IMR-90 (cell line): ENCODE measurements around the gene PPEF2. TPM values are rescaled to one million over a fixed set of nuclear protein-coding genes. Genes with fewer than 3 reads are reported as not detected.
A peak's percentile ranks its signal among the peaks of the same experiment; 100 is the strongest.

ENCODE experiments used
- ATAC-seq: fragments of 200-7000 bp; cut with Tn5 transposase; 2 replicates; pipeline ENCODE4 v1.9.1; 2020; ENCODE audit warnings: low read depth, mild to moderate bottlenecking, moderate library complexity
- BruUV-seq: library from RNA; stranded (reverse); fragments of 400-500 nt; replicated peaks from 2 replicates; lab custom pipeline; 2021; lab: Mats Ljungman, UMichigan
- CTCF ChIA-PET: fragments of 300-600 bp; formaldehyde crosslinking; extraction: SDS; loops from one replicate; lab custom pipeline; 2021; ENCODE audit warnings: antibody characterized with exemption; lab: Yijun Ruan, JAX
- POLR2A ChIA-PET: fragments of 300-600 bp; sonication (Branson Sonifier 250); formaldehyde crosslinking; loops from one replicate; lab custom pipeline; 2022; ENCODE audit warnings: antibody characterized with exemption; ENCODE audit not compliant: unreplicated experiment; lab: Charles Lee
- DNase-seq: peaks from one replicate; pipeline ENCODE4 v3.0.0; 2013
- H2AFZ ChIP-seq: replicated peaks from 2 replicates; pipeline ENCODE3; 2013; ENCODE audit warnings: low read length, mild to moderate bottlenecking; ENCODE audit not compliant: poor library complexity
- H2AK5ac ChIP-seq: 2 replicates; pipeline ENCODE4 v1.6.1; 2013; ENCODE audit warnings: low read depth, low read length, inconsistent platforms
- H2AK9ac ChIP-seq: replicated peaks from 2 replicates; pipeline ENCODE3; 2013; ENCODE audit warnings: mild to moderate bottlenecking, low read depth, low read length, moderate library complexity; ENCODE audit not compliant: poor library complexity
- H2BK120ac ChIP-seq: 2 replicates; pipeline ENCODE4 v1.6.1; 2013; ENCODE audit warnings: low read depth, low read length, inconsistent platforms
- H2BK15ac ChIP-seq: 3 replicates; pipeline ENCODE4 v1.6.1; 2013; ENCODE audit warnings: low read depth, low read length, inconsistent platforms
- H2BK20ac ChIP-seq: 2 replicates; pipeline ENCODE4 v1.6.1; 2013; ENCODE audit warnings: low read depth, mild to moderate bottlenecking, inconsistent platforms, low read length, moderate library complexity
- H2BK5ac ChIP-seq: 2 replicates; pipeline ENCODE4 v1.6.1; 2013; ENCODE audit warnings: mild to moderate bottlenecking, low read depth, low read length, inconsistent platforms; ENCODE audit not compliant: poor library complexity, severe bottlenecking
- H3K14ac ChIP-seq: replicated peaks from 2 replicates; pipeline ENCODE4 v1.6.1; 2013; ENCODE audit warnings: low read depth, low read length, inconsistent platforms
- H3K18ac ChIP-seq: 2 replicates; pipeline ENCODE4 v1.6.1; 2013; ENCODE audit warnings: low read depth, low read length, control low read depth
- H3K23ac ChIP-seq: 2 replicates; pipeline ENCODE4 v1.6.1; 2013; ENCODE audit warnings: low read depth, low read length, inconsistent platforms
- H3K27ac ChIP-seq: 2 replicates; pipeline ENCODE4 v1.5.1; 2013; ENCODE audit warnings: mild to moderate bottlenecking, control low read depth, low read length; ENCODE audit not compliant: insufficient read depth
- H3K27me3 ChIP-seq: 2 replicates; pipeline ENCODE4 v1.6.1; 2013; ENCODE audit warnings: low read length; ENCODE audit not compliant: control insufficient read depth, insufficient read depth
- H3K36me3 ChIP-seq: 2 replicates; pipeline ENCODE4 v1.6.1; 2013; ENCODE audit warnings: low read length, mixed read lengths; ENCODE audit not compliant: control insufficient read depth, insufficient read depth
- H3K4ac ChIP-seq: 2 replicates; pipeline ENCODE4 v1.6.1; 2013; ENCODE audit warnings: low read depth, low read length, inconsistent platforms
- H3K4me1 ChIP-seq: 2 replicates; pipeline ENCODE4 v1.6.1; 2013; ENCODE audit warnings: low read length, mixed read lengths; ENCODE audit not compliant: control insufficient read depth, insufficient read depth
- H3K4me2 ChIP-seq: 2 replicates; pipeline ENCODE4 v1.6.1; 2013; ENCODE audit warnings: low read depth, mild to moderate bottlenecking, control low read depth, low read length, moderate library complexity
- H3K4me3 ChIP-seq: 2 replicates; pipeline ENCODE4 v1.5.1; 2013; ENCODE audit warnings: low read depth, mild to moderate bottlenecking, control low read depth, low read length, moderate library complexity; ENCODE audit not compliant: insufficient read depth
- H3K56ac ChIP-seq: 2 replicates; pipeline ENCODE4 v1.6.1; 2013; ENCODE audit warnings: low read length, inconsistent platforms; ENCODE audit not compliant: insufficient read depth; ENCODE audit errors: extremely low read depth
- H3K79me1 ChIP-seq, 2 experiments: 2 replicates each; pipeline ENCODE4 v1.6.1; 2013; ENCODE audit warnings: low read length in 2 of 2, inconsistent platforms in 1 of 2, low read depth in 1 of 2
- H3K9ac ChIP-seq: 2 replicates; pipeline ENCODE4 v1.6.1; 2013; ENCODE audit warnings: low read depth, low read length, control low read depth
- H3K9me1 ChIP-seq: 2 replicates; pipeline ENCODE4 v1.6.1; 2013; ENCODE audit warnings: low read length, inconsistent platforms; ENCODE audit not compliant: insufficient read depth
- H3K9me3 ChIP-seq: 2 replicates; pipeline ENCODE4 v1.6.1; 2013; ENCODE audit warnings: low read length; ENCODE audit not compliant: control insufficient read depth, insufficient read depth
- H4K20me1 ChIP-seq: 2 replicates; pipeline ENCODE4 v1.6.1; 2013; ENCODE audit warnings: low read length, inconsistent platforms; ENCODE audit not compliant: insufficient read depth
- H4K5ac ChIP-seq: 2 replicates; pipeline ENCODE4 v1.6.1; 2013; ENCODE audit warnings: mild to moderate bottlenecking, low read depth, low read length, control low read depth
- H4K8ac ChIP-seq, 2 experiments: 2 replicates each; pipeline ENCODE4 v1.6.1; 2013; ENCODE audit warnings: low read depth in 2 of 2, low read length in 2 of 2, control low read depth in 1 of 2, inconsistent platforms in 1 of 2
- H4K91ac ChIP-seq: 2 replicates; pipeline ENCODE4 v1.6.1; 2013; ENCODE audit warnings: low read depth, low read length, inconsistent platforms; ENCODE audit not compliant: insufficient read depth
- CEBPB ChIP-seq: IDR thresholded peaks from 2 replicates; pipeline ENCODE4 v1.6.1; 2012; ENCODE audit warnings: low read depth, low read length, improper control_type of control experiment
- CHD1 ChIP-seq: IDR thresholded peaks from 2 replicates; pipeline ENCODE4 v1.6.1; 2012; ENCODE audit warnings: low read depth, low read length, improper control_type of control experiment
- RCOR1 ChIP-seq: IDR thresholded peaks from 2 replicates; pipeline ENCODE4 v1.6.1; 2012; ENCODE audit warnings: mild to moderate bottlenecking, low read length, improper control_type of control experiment; ENCODE audit not compliant: insufficient replicate concordance
- SMC3 ChIP-seq: fragments of 150-350 bp; IDR thresholded peaks from 2 replicates; pipeline ENCODE4 v1.6.1; 2016; ENCODE audit warnings: low read depth, mild to moderate bottlenecking, antibody characterized with exemption, low read length, moderate library complexity
- WGBS, 2 experiments: methylation state at CpG; one replicate each; pipeline versions ENCODE4 v1.1.5 to v1.1.7; 2013; ENCODE audit warnings: missing lambda C conversion rate in 2 of 2; ENCODE audit not compliant: insufficient read length in 1 of 2; ENCODE audit errors: extremely low coverage in 2 of 2; 5-methylcytosine and 5-hydroxymethylcytosine counted together
- dilution Hi-C: fragments of 300-500 bp; cut with HindIII; formaldehyde crosslinking; loops from one replicate; pipeline ENCODE4 v1.14.3; 2018; ENCODE audit warnings: low sequenced_read_pairs; ENCODE audit not compliant: unreplicated experiment
- in situ Hi-C: fragments of 300-500 bp; cut with MboI; formaldehyde crosslinking; loops from 3 replicates; pipeline ENCODE4 v1.14.3; 2019; ENCODE audit warnings: low sequenced_read_pairs, inconsistent platforms, mixed read lengths
- intact Hi-C: fragments of 100-400 bp; cut with micrococcal nuclease; formaldehyde crosslinking; loops from 2 replicates; pipeline ENCODE4 v1.10.0; 2022
- polyA plus RNA-seq, 3 experiments: library from polyadenylated mRNA; depleted of rRNA; stranded (reverse); fragments of >200 nt; gene quantifications; 2 replicates each; pipeline ENCODE4 v1.2.3, GENCODE V29; 2012; ENCODE audit warnings: low replicate concordance in 1 of 3
- total RNA-seq: library from RNA; depleted of rRNA; stranded (reverse); fragments of >200 nt; gene quantifications from 2 replicates; pipeline ENCODE4 v1.2.3, GENCODE V29; 2012

Gene PPEF2
- total and polyA plus RNA-seq, 2 of the 4 experiments (the other 2 are of a cell fraction), result not detected

DNA sequence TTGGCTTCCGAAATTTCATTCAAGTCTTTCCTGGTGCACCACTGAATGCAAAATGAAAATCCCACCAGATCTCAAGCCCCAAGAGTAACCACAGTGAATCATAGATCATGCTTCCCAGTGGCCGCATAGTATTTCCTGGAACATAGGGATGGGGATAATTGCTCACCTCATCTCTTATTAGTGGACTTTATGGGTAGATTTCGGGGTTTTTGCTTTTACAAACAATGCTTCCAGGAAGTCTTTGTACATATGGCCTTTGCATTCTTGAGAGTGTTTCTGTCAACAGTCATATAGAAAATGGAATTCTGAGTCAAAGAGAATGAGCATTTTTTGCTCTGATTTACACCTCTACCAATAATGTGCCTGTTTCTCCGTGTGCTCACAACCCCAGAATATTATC, 53.4 kb downstream of the PPEF2 start:
- Histone ChIP-seq H3K27me3 (peaks cover 3% of the 10 kb centered on the region), H4K91ac (no peak overlapping the region), H2BK15ac (no peak overlapping the region), H3K4ac (no peak overlapping the region), H2BK120ac (no peak overlapping the region), H3K79me1 (no peaks in the 10 kb centered on the region), H3K4me2 (no peak overlapping the region), H2AK9ac (no peak overlapping the region), H3K9me3 (no peaks in the 10 kb centered on the region), H2BK20ac (no peak overlapping the region), H2BK5ac (no peak overlapping the region), H3K18ac (no peak overlapping the region), H3K14ac (no peak overlapping the region), H3K23ac (no peak overlapping the region), H4K8ac (no peak overlapping the region), H3K56ac (no peak overlapping the region; the same call in 1 of the 2 replicates), H2AFZ (no peak overlapping the region), H2AK5ac (no peak overlapping the region), H3K36me3 (no peaks in the 10 kb centered on the region), H3K9me1 (no peaks in the 10 kb centered on the region), H4K20me1 (no peaks in the 10 kb centered on the region), H3K27ac (no peak overlapping the region), H3K4me3 (no peak overlapping the region), H3K4me1 (peaks cover 11% of the 10 kb centered on the region), H3K9ac (no peak overlapping the region), H4K5ac (no peak overlapping the region)
- in situ Hi-C loops (loop anchor here (5.0 kb wide), 1 partner anchor 272 kb away; no protein-coding TSS in a partner anchor), intact Hi-C loops (loop anchor here (2.0 to 5.0 kb wide), 3 partner anchors 124 to 194 kb away; partner anchors contain the start of genes G3BP2 and USO1), dilution Hi-C loops (no loop called here)
- CTCF ChIA-PET, result interaction anchor here (1.0 to 1.3 kb wide), 6 partner anchors 26 to 283 kb away, joined by 3 to 7 read pairs (median 4); no protein-coding TSS in a partner anchor
- DNase-seq, result peak; percentile 47
- TF ChIP-seq RCOR1 (no peak), CEBPB (no peak), SMC3 (no peak), CHD1 (no peak)
- no TSS peak for BruUV-seq
- WGBS, 2 experiments, result no CpG with 5 or more reads among the region's 4 CpGs
- no peak for ATAC-seq
- POLR2A ChIA-PET, result no interaction called here
